ENCODE data around the gene ARID1A.

GRCh38 chr1:26748351-26748750 lies 52.5 kb downstream of the ARID1A start:
- TF ChIP-seq RAD21 (IDR thresholded peaks at IDR 0.05; ENCODE audit: low read depth), result no peak
- TF ChIP-seq REST (IDR thresholded peaks at IDR 0.05; ENCODE audit: low read depth), result no peak
- TF ChIP-seq ZBTB7A (IDR thresholded peaks at IDR 0.05; ENCODE audit: low read depth), result no peak
- no peak for TF ChIP-seq EP300 (IDR thresholded peaks at IDR 0.05; ENCODE audit: borderline replicate concordance)
- no peak for TF ChIP-seq TAF1 (IDR thresholded peaks at IDR 0.05; ENCODE audit: low read depth)
- no peak for TF ChIP-seq CEBPB (IDR thresholded peaks at IDR 0.05)
- no peak for TF ChIP-seq NFIC (IDR thresholded peaks at IDR 0.05)
- TF ChIP-seq FOXM1 (IDR thresholded peaks at IDR 0.05; ENCODE audit: borderline replicate concordance, low read depth), result no peak
- no peak for TF ChIP-seq YY1 (IDR thresholded peaks at IDR 0.05; ENCODE audit: low read depth)
- TF ChIP-seq USF1 (IDR thresholded peaks at IDR 0.05), result no peak
- no peak for TF ChIP-seq EGR1 (IDR thresholded peaks at IDR 0.05)
- TF ChIP-seq MAX (IDR thresholded peaks at IDR 0.05), result no peak

Data from Ishikawa (cell line).